Epithelial cell of prostate (primary cell): ENCODE results near the gene KCNJ4.

ENCODE experiments used
- DNase-seq: peaks from one replicate; pipeline ENCODE4 v3.0.0-alpha.2; 2011; ENCODE audit warnings: low read depth, low spot score
- H3K27ac ChIP-seq: fragments of 450-650 bp; 2 replicates; pipeline ENCODE4 v1.5.1; 2017; ENCODE audit warnings: mild to moderate bottlenecking

Gene KCNJ4

DNA sequence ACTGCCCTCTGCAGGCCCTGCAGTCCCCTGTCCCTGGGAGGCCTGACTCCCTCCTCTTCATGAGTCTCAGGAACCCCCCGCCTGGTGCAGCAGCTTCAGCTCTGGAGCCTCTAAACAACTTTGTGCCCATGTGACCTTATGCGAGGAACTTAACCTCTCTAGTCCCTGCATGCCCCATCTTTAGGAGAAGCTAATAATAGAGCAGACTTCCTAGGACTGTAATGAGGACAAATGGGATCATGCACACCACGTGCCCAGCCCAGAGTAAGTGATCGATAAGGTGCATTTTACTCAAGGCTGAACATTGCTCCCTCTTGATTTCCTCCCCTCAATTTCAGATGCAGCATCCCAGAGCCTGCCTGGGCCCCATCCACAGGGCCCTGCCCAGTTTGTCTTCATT, 19.0 kb downstream of the KCNJ4 start:
- DNase-seq, result no peak
- H3K27ac ChIP-seq, result no peak overlapping the region

DNA sequence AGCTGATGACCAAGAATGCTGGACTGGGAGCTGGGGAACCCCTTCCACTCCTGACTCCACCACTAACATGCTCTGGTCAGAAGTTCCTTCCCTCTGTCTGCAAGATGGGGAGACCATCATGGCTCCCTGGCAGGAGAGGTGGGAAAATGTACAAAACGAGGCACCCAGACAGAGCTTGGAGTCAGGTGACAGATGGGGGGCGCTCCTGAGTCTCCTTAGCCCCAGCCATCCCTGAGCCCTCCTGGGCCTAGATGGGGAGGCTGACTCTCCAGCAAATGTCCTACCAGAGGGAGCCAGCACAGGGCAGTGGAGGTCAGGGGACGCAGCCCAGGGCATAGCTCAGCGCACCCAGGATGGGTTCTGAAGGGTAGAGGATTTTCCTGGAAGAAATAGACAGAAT, 20.0 kb downstream of the KCNJ4 start:
- no peak overlapping the region for H3K27ac ChIP-seq
- DNase-seq, result no peak

DNA sequence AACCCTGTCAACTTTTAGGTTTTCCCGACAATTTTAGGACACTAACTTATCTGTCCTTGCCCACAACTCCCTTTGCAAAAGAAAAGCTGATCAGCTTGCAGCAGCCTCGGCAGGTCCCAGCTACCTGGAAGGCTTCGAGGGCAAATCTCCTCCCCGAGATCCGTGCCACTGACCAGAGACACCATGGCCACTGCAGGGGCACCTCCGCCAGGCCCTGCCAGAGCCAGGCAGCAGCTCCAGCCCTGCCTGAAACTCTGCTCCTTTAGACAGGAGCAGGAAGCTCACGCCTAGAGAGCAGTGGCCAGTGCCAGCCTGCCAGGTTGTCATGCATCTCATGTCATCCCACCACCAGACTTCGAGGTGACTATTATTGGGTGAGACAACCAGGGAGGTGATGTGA, 21.1 kb downstream of the KCNJ4 start:
- no peak overlapping the region for H3K27ac ChIP-seq
- DNase-seq, result no peak

DNA sequence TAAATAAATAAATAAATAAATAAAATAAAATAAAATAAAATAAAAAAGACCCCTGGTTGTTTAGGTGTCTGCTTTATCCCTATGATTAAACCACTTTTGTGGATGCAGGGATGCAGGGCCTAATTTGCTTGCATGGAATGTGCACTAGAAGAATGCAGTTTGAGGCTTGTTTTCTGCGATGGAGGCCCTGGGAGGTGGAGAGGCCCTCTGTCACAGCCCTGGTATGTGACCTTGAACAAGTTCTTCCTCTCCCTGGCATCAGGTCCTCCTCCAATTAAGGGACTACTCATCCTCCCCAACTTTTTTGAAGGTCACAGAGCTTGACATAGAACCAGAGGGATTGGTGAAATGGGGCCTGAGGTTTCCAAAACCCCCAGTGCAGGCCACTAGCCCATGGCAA, 22.7 kb downstream of the KCNJ4 start:
- H3K27ac ChIP-seq, result no peak overlapping the region
- DNase-seq, result no peak

DNA sequence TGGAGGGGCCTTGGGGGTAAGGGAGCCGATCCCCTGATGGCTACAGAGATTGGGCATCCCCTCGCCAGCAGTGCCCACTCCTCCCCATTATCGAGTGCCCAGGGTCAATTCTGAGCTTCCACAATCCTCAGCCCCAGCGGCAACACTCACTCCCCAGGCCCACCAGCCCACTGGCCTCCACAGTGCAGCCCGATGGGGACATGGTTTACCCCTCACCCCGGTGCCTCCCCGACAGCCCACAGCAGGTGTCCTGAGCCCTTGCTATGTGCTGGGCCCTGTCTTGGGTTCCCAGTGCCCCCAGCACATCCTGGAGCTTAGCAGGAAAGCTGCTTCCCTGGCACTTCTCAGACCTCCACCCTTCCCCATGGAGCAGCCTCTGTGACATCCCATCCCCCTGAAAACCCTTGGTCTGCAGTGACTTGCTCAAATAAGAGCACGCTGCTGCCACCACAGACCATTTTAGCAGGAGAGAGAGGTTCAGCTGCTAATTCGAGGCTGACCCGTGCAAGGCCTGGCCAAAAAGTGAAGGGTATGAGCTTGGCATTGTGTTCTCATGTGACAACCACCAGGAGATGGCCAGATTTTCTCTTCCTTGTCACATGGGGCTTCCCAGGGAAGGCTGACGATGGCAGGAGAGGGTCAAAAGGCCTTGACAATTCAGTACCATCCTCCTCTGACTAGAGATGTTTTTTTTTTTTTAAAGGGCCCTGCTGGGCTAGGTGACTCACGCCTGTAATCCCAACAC, 23.6 kb downstream of the KCNJ4 start:
- no peak overlapping the region for H3K27ac ChIP-seq
- no peak for DNase-seq

DNA sequence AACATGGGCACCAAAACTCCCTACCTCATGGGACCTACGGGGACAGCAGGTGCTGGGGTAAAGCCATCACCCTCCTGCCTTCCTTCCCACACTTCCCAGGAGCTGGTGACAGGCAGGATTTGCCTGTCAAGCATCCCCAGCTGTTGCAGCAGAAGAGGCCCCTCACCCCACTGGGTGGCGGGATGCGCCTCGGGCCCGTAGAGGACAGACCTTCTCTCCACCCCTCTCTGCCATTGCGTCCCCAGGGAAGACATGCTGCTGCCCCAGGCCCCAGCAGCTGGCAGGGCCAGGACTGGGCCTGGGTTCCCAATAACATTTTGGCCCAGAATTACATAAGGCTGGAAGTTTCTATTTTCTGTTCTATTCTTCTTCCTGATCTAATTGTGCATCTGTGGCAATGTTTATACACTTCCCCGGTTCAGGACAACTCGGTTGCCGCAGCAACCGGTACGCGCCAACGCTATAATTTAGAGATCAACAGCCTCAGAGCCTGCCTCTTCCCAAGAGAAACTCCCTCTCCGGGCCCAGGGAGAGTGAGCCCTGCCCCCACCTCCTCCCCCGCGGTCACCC, 25.4 kb downstream of the KCNJ4 start:
- H3K27ac ChIP-seq, result no peak overlapping the region
- DNase-seq, result no peak

DNA sequence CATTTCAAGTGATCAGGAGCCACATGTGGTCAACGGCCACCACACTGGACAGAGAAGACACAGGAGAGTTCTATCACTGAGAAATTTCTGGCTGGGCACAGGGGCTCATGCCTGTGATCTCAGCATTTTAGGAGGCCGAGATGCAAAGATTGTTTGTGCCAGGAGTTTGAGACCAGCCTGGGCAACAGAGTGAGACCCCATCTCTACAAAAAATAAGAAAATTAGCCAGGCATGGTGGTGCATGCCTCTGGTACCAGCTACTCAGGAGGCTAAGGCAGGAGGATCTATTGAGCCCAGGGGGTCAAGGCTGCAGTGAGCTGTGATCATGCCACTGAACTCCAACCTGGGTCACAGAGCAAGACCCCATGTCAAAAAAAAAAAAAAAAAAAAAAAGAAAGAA, 26.3 kb downstream of the KCNJ4 start:
- DNase-seq, result no peak
- no peak overlapping the region for H3K27ac ChIP-seq

DNA sequence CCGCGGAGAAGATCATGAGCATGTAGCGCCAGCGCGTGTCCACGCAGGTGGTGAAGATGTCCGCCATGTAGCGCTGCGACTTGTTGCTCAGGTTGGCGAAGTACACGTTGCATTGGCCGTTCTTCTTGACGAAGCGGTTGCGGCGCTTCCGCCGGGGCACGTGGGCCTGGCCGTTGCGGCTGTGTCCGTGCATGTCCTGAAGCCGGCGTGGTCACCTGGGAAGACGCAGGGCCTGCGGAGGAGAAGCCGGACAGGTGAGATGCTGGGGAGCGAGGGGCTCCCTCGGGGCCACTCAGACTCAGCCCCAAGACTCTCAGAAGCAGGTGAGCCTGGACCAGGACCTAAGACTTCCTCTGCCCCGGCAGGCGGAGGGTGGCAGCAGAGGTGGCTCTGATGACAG, 27.1 kb downstream of the KCNJ4 start:
- no peak for DNase-seq
- no peak overlapping the region for H3K27ac ChIP-seq

DNA sequence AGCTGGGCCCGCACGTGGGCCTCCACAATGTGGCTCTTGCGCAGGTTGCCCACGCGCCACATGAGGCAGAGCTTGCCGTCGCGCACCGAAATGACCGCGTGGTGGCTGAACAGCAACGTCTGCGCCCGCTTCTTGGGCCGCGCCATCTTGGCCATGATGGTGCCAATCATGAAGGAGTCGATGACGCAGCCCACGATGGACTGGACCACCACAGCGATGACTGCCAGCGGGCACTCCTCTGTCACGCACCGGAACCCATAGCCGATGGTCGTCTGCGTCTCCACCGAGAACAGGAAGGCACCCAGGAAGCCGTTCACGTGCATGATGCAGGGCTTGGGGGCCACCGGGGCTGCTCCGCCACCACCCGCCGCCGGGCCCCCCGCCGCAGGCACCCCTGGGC, 27.5 kb downstream of the KCNJ4 start:
- no peak for DNase-seq
- H3K27ac ChIP-seq, result no peak overlapping the region

DNA sequence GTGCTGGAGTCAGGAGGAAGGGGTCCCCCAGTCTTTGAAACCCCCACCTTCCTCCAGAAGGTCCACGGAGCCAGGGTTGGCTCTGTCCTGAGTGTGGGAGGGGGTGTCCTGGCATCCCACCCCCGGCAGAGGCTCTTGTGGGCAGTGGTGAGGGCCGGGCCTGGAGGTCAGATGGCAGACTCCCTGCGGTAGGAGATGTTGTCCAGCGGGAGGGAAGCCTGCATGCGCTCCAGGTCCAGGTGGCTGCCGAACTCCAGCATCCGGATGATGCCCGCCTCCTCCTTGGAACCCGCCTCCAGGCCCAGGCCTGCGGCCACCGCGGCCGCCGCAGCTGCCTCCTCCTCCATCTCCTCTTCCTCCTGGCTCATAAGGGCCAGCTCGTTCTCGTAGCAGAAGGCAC, 28.4 kb downstream of the KCNJ4 start:
- DNase-seq, result no peak
- H3K27ac ChIP-seq, result no peak overlapping the region

DNA sequence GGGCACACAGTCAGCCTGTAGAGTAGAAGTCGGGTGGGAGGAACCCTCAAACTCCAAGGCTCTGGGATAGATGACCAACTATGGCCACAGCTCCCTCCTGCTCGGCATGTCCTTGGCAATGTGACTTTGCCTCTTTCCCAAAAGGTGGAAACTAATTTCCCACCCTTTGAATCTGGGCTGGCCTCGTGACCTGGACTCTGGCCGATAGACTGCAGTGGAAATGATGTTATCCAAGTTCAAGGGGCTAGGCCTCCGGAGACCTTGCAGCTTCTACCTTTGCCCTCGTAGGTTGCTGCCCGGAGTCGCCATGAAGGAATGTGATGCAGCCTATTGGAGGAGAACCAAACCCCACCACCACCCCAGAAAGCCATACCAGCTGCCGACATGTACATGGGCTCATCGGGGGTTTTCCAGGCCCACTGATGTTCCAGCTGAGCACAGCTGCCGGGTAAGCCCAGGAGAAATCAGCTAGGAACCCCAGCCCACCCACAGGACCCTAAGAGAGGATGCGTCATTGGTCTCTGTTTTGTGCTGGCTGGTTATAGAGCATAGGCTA, 30.4 kb downstream of the KCNJ4 start:
- H3K27ac ChIP-seq, result no peak overlapping the region
- DNase-seq, result no peak

DNA sequence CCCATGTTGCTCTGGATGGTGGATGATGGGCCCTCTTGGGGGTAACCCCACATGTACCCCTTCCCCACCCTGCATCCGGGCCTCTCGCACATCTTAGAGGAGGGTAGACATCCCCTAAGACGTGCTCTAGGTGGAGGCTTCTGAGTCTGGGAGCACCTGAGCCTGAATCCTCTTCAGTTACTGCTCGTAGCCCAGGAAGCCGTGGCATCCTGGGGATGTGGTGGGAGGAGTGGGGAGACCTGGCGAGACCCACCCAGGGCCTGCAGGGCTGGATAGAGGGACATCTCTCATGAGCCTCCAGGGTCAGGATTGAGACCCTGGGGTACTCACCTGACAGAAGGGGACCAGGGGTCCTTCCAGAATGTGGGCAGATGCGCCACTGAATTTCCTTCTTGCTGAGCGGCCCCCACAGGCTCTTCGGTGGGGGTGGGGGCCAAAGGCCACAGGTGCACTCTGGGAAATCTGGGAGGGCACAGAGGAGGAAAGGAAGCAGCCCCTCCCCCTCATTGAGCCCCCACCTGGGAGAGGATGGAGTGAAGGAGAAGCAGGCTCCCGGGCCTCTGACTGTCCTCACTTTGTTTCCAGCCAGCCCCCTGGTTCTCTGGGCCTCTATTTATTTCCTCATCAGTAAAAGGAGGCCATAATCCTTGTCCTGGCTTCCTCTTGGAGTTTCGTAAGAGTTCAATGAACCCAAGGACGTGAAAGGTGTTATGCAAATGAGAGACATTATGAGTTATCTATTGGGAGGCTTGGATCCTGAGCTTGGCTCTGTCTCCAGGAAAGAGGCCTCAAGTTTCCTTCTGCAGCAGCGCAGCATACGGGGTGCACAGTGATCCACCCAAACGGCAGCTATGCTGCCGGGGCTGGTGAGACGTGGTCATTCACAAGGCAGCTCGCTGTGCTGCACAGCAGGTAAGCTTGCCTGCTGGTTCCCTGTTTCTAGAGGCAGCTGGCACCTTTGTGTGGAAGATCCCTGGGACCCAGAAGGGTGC, 31.2 kb downstream of the KCNJ4 start:
- peak; percentile 3 for DNase-seq
- no peak overlapping the region for H3K27ac ChIP-seq

DNA sequence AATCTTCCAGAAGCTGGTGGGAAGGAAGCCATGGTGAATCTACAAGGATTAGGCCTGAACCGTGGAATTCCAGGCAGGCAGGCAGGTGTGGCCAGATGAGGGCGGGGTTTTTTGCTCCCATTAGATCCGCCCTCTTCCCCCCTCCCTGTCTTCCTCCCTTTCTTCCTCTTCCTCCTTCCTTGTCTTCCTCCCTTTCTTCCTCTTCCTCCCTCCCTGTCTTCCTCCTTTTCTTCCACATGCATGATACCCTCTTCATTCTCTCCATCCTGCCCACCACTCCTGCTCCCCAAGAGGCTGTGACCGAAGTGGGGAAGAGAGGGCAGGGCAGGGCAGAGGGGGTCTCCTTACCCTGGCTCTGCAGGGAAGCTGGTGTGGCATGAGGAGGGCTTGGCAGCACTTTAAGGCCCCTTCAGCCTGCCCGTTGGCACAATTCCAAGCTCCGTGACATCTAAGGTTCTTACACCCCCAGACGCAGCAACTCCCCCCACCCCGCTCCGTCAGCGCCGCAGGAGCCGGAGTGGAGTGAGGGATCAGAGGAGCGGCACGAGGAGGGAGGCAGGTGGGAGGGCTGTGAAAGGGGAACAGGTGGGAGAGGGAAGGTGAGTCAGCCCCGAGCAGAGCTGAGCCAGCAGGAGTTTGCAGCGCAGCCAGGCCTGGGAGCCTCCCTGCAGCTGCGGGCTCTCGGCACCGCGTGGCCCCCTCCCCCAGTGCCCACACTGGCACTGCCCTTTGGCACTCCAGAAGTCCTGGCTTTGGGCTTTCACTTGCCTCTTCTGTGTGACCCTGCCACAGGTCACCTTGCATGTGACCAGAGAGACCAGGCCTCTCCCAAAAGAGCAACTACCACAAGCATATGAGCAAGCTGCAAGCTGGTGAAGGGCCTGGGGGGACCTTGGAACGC, 32.1 kb downstream of the KCNJ4 start:
- DNase-seq, result no peak
- H3K27ac ChIP-seq, result no peak overlapping the region

DNA sequence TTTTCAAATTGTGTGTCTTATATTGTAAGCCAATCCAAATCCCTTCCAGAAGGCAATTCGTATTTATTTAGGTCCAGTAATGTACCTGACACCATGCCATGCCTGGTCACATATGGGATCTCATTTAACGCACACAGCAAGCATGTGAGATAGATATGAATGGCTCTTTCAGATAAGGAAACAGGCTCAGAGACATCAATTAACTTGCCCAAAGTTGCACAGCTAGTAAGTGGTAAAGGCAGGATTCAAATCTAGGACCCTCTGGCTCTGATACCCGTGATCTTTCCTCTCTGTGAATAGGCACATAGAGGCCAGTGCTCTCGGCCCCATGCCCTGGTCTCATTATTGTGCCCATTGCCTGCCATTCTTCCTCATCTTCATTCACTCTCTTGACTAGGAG, 34.3 kb downstream of the KCNJ4 start:
- DNase-seq, result no peak
- no peak overlapping the region for H3K27ac ChIP-seq

DNA sequence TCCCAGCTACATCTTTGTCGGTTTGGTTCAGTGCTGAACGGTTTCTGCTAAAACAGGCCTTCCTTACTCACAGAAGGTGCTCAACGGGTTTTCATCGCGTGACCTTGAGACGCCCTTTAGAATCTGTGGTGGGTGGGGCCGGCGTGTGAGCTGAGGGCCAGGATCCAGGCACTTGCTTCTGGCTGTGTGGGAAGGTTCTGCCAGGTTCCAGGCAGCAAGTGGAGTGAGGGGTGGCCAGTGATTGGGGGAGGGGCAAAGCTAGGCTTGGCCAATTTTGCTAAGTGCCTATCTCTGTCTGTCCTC, 35.2 kb downstream of the KCNJ4 start:
- H3K27ac ChIP-seq, result no peak overlapping the region
- DNase-seq, result no peak

DNA sequence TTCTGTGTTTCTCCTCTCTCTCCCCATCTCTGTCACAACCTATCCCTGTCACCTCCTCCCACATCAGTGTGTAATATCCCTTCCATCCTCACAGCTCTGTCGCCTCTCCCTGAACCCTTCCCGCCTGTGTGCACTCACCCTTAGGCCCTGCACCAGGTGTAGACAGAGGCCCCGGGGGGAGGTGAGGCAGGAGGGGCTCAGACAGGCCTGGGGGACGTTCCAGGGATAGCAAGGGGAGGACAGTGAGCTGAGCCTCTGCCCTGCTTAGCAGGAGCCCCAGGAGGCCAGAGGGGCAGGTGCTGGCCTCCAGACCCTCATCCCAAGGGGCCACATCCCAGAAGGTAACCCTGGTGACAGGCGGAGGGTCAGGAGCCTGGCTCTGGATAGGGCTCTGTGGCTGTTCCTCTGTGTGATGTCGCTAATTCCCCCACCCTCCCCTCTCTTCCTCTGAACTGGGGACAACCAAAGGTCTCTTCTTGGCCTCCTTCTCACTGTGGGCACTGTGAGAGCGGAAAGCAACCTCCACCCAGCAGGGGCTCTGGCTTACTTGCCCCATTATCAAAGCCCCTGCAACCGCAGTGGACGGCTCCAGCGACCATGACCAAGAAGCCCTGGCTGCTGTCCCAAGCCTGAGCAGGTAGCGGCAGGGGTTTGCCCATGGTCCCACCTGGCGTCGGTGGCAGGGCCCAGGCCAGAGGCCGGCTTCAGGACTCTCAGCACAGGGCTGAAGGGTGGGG, 35.7 kb downstream of the KCNJ4 start:
- no peak for DNase-seq
- no peak overlapping the region for H3K27ac ChIP-seq

DNA sequence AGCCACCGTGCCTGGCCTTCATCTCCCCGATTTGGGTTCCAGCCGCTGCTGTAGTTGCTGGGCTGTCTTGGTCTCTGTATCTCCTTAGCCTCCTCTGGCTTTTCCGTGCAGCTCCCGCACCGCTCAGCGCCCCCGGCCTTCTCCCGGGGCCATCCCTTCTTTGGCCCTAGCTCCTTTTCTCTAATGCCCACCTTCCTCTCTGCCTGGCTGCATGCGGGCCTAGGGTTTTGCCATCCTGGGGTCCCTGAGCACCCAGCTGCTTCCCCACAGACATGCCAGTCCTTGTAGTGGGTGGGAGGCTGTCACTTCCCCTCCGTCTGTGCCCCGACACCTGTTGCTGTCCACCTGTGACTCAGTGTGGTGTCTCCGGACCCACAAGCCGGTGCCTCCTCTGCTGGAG, 36.4 kb downstream of the KCNJ4 start:
- no peak overlapping the region for H3K27ac ChIP-seq
- DNase-seq, result no peak

DNA sequence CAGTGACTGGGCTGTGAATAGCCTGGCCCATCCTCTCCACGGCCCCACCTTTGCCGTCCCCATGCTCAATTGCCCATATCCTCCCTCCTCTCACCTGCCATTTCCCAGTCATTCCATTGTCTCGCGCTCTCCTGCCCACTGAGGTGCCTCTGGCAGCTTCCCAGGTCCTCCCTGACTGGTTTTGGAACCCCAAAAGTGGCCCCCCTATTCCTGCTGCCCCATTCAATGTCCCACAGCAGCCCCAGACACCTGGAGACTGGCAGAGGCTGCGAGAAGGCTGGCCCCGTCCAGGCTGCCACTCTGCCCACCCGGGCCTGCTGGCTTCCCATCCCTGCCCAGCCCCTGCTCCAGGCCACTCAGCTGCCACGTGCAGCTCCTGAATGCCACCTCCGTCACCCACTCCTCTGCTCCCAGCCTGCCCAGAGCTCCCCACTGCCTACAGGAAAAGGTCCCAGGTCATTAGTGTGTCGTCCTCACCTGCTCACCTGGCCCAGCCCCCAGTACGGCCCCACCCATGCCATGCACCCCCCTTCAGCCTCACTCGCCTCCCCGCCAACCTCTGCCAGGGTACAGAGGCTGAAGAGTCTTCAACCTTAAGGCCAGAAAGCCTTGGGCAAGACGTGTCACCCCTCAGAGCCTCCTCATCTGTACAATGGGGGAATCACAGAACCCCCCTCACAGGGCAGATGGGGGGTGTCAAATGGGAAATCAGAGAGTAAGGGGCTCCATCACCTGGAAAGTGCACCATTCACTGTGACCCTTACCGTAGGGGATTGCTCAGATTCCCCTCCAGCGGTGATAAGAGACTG, 37.5 kb downstream of the KCNJ4 start:
- no peak for DNase-seq
- no peak overlapping the region for H3K27ac ChIP-seq
